ENCODE results near the gene LCOR. TPM values are rescaled to one million over a fixed set of nuclear protein-coding genes. Genes with fewer than 3 reads are reported as not detected.

Gene LCOR
- total and polyA plus RNA-seq, 2 of the 4 experiments (the other 2 are of a cell fraction): 3.7 to 36.9 TPM

GRCh38 chr10:96913906-96914305 lies 81.8 kb downstream of the LCOR start:
- Histone ChIP-seq H3K4me1 (ENCODE audit: control insufficient read depth, insufficient read depth, low read length) (peaks cover 1% of the 10 kb centered on the region; the same call in 1 of the 2 replicates), H3K9me3 (ENCODE audit: control insufficient read depth, insufficient read depth, low read length) (no peaks in the 10 kb centered on the region), H3K4me3 (ENCODE audit: insufficient read depth, low read depth, low read length) (no peak overlapping the region), H3K23ac (ENCODE audit: low read depth, low read length) (no peak overlapping the region), H3K9ac (ENCODE audit: low read depth, low read length) (no peak overlapping the region), H3K36me3 (ENCODE audit: control insufficient read depth, insufficient read depth, low read length) (peaks cover 6% of the 10 kb centered on the region), H2AFZ (replicated peaks; ENCODE audit: low read length, poor library complexity) (no peak overlapping the region), H3K56ac (ENCODE audit: extremely low read depth, insufficient read depth, low read length) (no peak overlapping the region), H3K4me2 (ENCODE audit: low read depth, low read length) (no peak overlapping the region), H2BK5ac (ENCODE audit: low read depth, low read length, poor library complexity, severe bottlenecking) (no peak overlapping the region), H4K5ac (ENCODE audit: low read depth, low read length) (no peak overlapping the region), H2BK15ac (ENCODE audit: low read depth, low read length) (no peak overlapping the region), H2BK120ac (ENCODE audit: low read depth, low read length) (no peak overlapping the region), H4K8ac (ENCODE audit: low read depth in 2 of 2, low read length in 2 of 2) (no peak overlapping the region), H3K9me1 (ENCODE audit: insufficient read depth, low read length) (0 out of 2 replicates have a peak, but pooled peaks cover 2% of the 10 kb centered on the region), H3K27me3 (ENCODE audit: control insufficient read depth, insufficient read depth, low read length) (no peaks in the 10 kb centered on the region), H2AK9ac (replicated peaks; ENCODE audit: low read depth, low read length, poor library complexity) (no peak overlapping the region), H2AK5ac (ENCODE audit: low read depth, low read length) (no peak overlapping the region), H3K79me1 (ENCODE audit: low read depth in 1 of 2, low read length in 2 of 2) (peaks cover 35 to 50% of the 10 kb centered on the region in 2 experiments), H4K20me1 (ENCODE audit: insufficient read depth, low read length) (peaks cover 3% of the 10 kb centered on the region; the same call in 1 of the 2 replicates), H4K91ac (ENCODE audit: insufficient read depth, low read depth, low read length) (no peak overlapping the region), H3K14ac (replicated peaks; ENCODE audit: low read depth, low read length) (no peak overlapping the region), H3K18ac (ENCODE audit: low read depth, low read length) (no peak overlapping the region), H3K27ac (ENCODE audit: insufficient read depth, low read length) (no peak overlapping the region), H3K4ac (ENCODE audit: low read depth, low read length) (no peak overlapping the region), H2BK20ac (ENCODE audit: low read depth, low read length) (no peak overlapping the region)
- in situ Hi-C loops (cut with MboI; ENCODE audit: low sequenced_read_pairs) (no loop called here), dilution Hi-C loops (cut with HindIII; ENCODE audit: low sequenced_read_pairs, unreplicated experiment) (no loop called here), intact Hi-C loops (cut with micrococcal nuclease) (no loop called here)
- no peak for TF ChIP-seq CEBPB (IDR thresholded peaks at IDR 0.05; ENCODE audit: low read depth, low read length)
- peak; percentile 70 for TF ChIP-seq MAFK (IDR thresholded peaks at IDR 0.05; ENCODE audit: low read depth, low read length)
- BruUV-seq (replicated peaks): no TSS peak
- ChIA-PET CTCF (no interaction called here), POLR2A (ENCODE audit: unreplicated experiment) (no interaction called here)
- WGBS, 2 experiments (ENCODE audit: extremely low coverage in 2 of 2, insufficient read length in 1 of 2): no CpG with 5 or more reads among the region's 5 CpGs
- ATAC-seq (ENCODE audit: low read depth) (no peak), DNase-seq (no peak)

Measured in IMR-90 (cell line).